ENCODE data around the gene RALGAPA2.

Gene RALGAPA2

DNA sequence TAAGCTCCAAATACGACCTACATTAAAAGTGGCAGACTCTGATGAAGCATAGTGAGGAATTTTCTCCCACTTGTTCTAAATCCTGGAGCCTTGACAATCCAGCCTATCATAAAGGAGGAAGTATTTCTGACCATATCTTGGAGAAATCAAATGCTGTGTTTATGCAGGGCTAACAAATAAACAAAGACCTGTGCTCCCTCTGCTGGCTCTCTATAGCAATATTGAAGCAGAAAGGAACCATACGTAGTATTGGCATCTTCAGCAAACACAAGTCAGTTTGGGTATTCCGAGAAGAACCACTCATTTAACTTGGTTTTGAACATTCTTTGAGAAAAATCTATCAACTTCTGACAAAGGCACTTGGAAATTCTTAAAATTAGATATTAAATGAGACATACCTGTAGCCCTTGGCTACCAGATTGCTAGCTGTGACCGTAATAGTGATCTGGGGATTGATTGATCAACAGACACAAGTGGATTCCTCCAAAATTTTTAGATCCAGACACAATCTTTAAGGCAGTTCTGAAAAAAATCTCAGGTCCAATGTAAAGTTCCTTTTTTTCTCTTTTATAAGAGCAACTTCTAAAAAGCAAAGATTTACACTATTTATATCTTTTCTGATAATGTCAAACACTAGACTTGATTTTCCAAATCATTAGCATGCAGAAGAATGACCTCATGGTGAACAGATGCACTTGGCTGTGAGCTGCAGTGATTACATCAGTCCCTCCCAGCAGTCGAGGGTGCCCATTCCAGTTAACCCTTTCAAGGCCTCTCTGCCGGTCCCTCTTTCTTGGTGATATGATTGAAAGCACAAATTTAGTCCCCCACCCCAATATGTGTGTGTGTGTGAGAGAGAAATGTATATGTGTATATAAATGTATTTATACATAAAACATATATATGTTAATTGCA lies 304.3 kb downstream of the RALGAPA2 start:
- Histone ChIP-seq H3K27ac (replicated peaks) (no peak overlapping the region), H3K4me3 (replicated peaks; ENCODE audit: insufficient read depth, low read length) (no peak overlapping the region), H3K27me3 (ENCODE audit: insufficient read depth, poor library complexity, severe bottlenecking) (no peaks in the 10 kb centered on the region)
- DNase-seq (ENCODE audit: low read depth in 1 of 2, low spot score in 1 of 2) = no peak
- no peak for TF ChIP-seq GABPA (IDR thresholded peaks at IDR 0.05; ENCODE audit: low read depth)
- TF ChIP-seq REST (IDR thresholded peaks at IDR 0.05; ENCODE audit: insufficient replicate concordance, low read depth) = no peak
- TF ChIP-seq SPI1 (IDR thresholded peaks at IDR 0.05; ENCODE audit: borderline replicate concordance, low read depth) = no peak
- no peak for TF ChIP-seq CTCF (IDR thresholded peaks at IDR 0.05; ENCODE audit: insufficient read depth, low read length)
- TF ChIP-seq POLR2AphosphoS5 (IDR thresholded peaks at IDR 0.05; ENCODE audit: low read depth) = no peak

DNA sequence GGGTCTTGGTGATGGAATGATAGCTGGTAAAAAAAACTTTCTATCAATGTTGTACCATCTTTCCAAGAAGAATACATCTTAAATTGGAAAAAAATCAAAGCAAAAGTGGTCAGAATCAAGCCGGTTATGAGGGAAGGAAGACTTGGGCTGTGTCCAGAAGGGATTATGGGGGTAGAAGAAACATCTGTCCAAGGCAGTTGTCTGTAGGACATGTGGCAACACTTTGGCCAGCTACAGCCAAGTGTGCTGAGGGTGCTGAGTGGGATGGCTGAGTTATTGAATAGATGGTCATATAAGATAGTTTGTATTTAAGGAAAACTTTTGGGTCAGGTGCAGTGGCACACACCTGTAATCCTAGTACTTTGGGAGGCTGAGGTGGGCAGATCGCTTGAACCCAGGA lies 306.1 kb downstream of the RALGAPA2 start:
- TF ChIP-seq CTCF (IDR thresholded peaks at IDR 0.05; ENCODE audit: insufficient read depth, low read length) = no peak
- TF ChIP-seq REST (IDR thresholded peaks at IDR 0.05; ENCODE audit: insufficient replicate concordance, low read depth) = no peak
- no peak for TF ChIP-seq SPI1 (IDR thresholded peaks at IDR 0.05; ENCODE audit: borderline replicate concordance, low read depth)
- TF ChIP-seq POLR2AphosphoS5 (IDR thresholded peaks at IDR 0.05; ENCODE audit: low read depth) = no peak
- no peak for TF ChIP-seq GABPA (IDR thresholded peaks at IDR 0.05; ENCODE audit: low read depth)
- no peak overlapping the region for H3K27ac ChIP-seq (replicated peaks)
- DNase-seq (ENCODE audit: low read depth in 1 of 2, low spot score in 1 of 2) = no peak
- no peaks in the 10 kb centered on the region for H3K27me3 ChIP-seq (ENCODE audit: insufficient read depth, poor library complexity, severe bottlenecking)
- H3K4me3 ChIP-seq (replicated peaks; ENCODE audit: insufficient read depth, low read length) = no peak overlapping the region

GRCh38 chr20:20405623-20406022 lies 306.8 kb downstream of the RALGAPA2 start:
- no peak for TF ChIP-seq REST (IDR thresholded peaks at IDR 0.05; ENCODE audit: insufficient replicate concordance, low read depth)
- TF ChIP-seq CTCF (IDR thresholded peaks at IDR 0.05; ENCODE audit: insufficient read depth, low read length) = no peak
- no peak for TF ChIP-seq GABPA (IDR thresholded peaks at IDR 0.05; ENCODE audit: low read depth)
- no peak for TF ChIP-seq SPI1 (IDR thresholded peaks at IDR 0.05; ENCODE audit: borderline replicate concordance, low read depth)
- no peak for TF ChIP-seq POLR2AphosphoS5 (IDR thresholded peaks at IDR 0.05; ENCODE audit: low read depth)
- H3K27ac ChIP-seq (replicated peaks) = no peak overlapping the region
- DNase-seq (ENCODE audit: low read depth in 1 of 2, low spot score in 1 of 2) = no peak
- no peaks in the 10 kb centered on the region for H3K27me3 ChIP-seq (ENCODE audit: insufficient read depth, poor library complexity, severe bottlenecking)
- H3K4me3 ChIP-seq (replicated peaks; ENCODE audit: insufficient read depth, low read length) = no peak overlapping the region

All from HL-60 (cell line).